ENCODE measurements around the gene RAB3C.
A peak's percentile ranks its signal among the peaks of the same experiment; 100 is the strongest.

RAB3C gene

DNA sequence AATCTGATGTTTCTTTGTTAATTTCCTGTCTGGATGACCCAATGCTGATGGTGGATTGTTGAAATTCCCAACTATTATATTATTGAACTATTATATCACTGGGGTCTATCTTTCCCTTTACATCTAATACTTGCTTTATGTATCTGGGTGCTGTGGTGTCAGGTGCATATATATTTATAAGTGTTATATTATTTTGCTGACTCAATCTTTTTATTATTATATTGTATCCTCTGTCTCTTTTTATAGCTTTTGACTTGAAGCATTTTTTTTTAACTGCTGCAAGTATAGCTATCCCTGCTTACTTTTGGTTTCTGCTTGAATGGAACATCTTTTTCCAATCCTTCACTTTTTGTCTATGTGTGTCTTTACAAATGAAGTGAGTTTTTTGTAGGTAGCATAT, 255.9 kb downstream of the RAB3C start:
- TF ChIP-seq, protein P1, sequence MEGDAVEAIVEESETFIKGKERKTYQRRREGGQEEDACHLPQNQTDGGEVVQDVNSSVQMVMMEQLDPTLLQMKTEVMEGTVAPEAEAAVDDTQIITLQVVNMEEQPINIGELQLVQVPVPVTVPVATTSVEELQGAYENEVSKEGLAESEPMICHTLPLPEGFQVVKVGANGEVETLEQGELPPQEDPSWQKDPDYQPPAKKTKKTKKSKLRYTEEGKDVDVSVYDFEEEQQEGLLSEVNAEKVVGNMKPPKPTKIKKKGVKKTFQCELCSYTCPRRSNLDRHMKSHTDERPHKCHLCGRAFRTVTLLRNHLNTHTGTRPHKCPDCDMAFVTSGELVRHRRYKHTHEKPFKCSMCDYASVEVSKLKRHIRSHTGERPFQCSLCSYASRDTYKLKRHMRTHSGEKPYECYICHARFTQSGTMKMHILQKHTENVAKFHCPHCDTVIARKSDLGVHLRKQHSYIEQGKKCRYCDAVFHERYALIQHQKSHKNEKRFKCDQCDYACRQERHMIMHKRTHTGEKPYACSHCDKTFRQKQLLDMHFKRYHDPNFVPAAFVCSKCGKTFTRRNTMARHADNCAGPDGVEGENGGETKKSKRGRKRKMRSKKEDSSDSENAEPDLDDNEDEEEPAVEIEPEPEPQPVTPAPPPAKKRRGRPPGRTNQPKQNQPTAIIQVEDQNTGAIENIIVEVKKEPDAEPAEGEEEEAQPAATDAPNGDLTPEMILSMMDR (IDR thresholded peaks at IDR 0.05; ENCODE audit: low read depth, low read length): no peak

DNA sequence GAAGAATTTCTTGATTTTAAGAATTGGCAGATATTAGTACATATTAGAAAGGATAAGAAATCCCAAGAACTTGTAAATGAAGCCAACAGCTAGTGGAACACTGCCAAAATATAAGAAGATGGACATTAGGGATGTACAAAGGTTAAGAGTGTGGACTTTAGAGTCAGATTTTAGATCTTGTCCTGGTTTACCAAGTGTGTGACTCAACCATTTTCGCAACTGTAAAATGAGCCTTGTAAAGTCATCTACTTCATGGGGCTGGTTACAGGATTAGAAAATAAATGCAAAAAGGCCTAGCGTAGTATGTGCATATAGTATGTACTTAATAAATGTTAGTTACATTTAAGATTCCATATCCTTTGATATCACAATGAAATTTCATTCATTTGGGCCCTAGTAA, 260.0 kb downstream of the RAB3C start:
- TF ChIP-seq, protein P1 (IDR thresholded peaks at IDR 0.05; ENCODE audit: low read depth, low read length): no peak
- no peak overlapping the region for H3K4me3 ChIP-seq (ENCODE audit: low read depth, low read length)

More for the DNA sequence above, 255.9 kb downstream of the RAB3C start:
- no peak overlapping the region for H3K4me3 ChIP-seq (ENCODE audit: low read depth, low read length)

DNA sequence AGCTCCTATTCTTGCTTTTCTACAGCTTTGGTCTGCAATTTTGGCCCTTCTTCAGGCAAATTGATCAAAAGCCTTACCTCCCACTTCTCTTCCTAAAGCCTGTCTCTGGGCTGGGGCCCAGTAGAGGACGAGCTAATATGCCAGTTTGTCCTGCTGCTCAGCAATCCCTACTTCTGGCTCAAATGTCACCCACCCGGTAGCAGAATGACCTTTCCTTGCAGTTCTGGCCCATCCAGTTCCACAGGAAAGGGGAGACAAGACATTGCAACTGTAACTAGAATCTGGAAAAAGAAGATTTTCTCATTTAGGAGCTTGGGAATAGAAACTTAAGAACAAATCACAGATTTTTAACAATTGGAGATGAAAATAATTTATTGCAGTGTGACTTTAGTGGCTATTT, 261.5 kb downstream of the RAB3C start:
- TF ChIP-seq, protein P1 (IDR thresholded peaks at IDR 0.05; ENCODE audit: low read depth, low read length): no peak
- H3K4me3 ChIP-seq (ENCODE audit: low read depth, low read length): no peak overlapping the region

DNA sequence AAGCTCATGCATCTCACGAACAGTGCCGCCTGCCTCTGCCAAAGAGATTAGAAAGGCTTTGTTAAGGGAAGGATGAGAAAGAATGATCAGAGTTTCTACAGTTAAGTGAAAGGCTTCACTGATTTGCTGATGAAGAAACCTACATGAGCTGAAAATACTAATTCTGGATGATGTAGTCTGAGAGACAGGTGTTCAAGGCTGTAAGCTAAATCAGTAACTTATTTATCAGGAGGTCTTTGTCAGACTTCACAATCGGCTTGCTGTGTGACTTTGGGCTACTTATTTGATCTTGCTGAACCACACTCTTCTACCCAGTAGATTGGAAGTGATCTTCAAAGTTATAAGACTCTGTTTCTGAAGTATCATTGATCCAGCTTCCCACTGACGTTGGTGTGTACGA, 264.2 kb downstream of the RAB3C start:
- no peak overlapping the region for H3K4me3 ChIP-seq (ENCODE audit: low read depth, low read length)
- TF ChIP-seq, protein P1 (IDR thresholded peaks at IDR 0.05; ENCODE audit: low read depth, low read length): no peak

DNA sequence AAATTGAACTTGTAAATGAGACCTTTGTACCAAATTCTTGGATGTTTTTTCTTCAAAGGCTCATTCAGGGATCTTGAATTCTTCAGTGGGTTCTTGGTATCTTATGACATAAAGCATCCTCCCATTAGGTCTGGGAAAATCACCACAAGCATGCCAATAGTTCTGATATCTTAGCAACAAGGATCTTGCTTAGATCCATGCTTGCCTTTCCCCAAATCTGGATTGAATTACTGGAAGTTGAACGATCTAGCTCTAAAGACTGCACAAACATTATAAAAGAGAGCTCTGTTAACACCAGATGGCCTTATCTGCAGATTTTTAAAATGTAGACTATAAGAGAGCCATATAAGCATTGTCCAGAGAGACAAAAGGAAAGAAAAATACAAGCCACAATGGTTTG, 266.3 kb downstream of the RAB3C start:
- no peak overlapping the region for H3K4me3 ChIP-seq (ENCODE audit: low read depth, low read length)
- TF ChIP-seq, protein P1 (IDR thresholded peaks at IDR 0.05; ENCODE audit: low read depth, low read length): no peak

DNA sequence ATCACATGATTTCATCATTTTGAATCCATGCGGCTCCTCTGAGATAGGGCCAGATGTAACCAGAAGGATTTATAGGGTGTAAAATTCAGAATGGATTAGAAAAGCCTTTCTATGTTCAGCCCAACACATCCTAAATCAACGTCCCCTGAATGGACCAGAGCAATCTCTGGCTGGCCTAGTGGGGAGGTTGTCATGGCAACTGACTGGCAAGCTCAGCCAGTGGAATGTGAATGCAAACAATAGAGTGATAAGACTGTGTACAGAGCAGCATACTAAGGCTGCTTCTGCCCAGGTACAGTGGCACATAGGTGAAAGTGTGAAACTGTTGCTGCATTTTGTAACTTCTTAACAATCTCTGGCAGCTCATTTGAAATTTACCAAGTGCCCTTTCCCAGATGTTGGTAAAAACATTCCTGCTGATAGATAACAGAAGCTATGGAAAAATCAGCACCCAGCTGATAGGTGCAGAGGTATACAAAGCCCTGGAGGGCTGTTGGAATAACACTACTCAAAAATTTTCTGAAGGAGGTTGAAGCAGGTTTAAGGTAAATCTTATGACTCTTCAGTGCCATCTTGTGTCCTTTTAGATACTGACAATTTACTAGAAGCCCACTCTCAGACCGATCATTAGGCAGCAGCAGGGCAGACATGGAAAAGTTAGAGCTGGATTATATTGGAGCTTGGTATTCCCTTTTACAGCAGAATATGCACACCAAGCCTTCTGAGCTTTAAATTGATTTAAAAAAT, 267.2 kb downstream of the RAB3C start:
- H3K4me3 ChIP-seq (ENCODE audit: low read depth, low read length): no peak overlapping the region
- TF ChIP-seq, protein P1 (IDR thresholded peaks at IDR 0.05; ENCODE audit: low read depth, low read length): 0 out of 2 replicates have a peak, but pooled peaks have one; percentile 9

DNA sequence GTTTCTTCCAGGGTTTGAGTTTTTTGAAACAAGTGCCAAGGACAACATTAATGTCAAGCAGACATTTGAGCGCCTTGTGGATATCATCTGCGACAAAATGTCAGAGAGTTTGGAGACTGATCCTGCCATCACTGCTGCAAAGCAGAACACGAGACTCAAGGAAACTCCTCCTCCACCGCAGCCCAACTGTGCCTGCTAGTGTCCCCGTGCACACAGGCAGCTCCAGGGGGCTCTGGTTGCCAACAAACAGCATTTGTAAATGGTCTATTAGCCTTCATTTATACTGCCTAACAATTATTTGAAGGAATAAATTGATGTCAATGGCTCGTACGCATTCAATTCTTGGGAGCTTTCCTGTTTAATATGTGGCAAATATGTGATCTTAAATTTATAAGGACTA, 268.3 kb downstream of the RAB3C start:
- no peak overlapping the region for H3K4me3 ChIP-seq (ENCODE audit: low read depth, low read length)
- TF ChIP-seq, protein P1 (IDR thresholded peaks at IDR 0.05; ENCODE audit: low read depth, low read length): no peak

Data from WI38 (cell line).